Chondrocyte (in vitro differentiated cells): Measurements from ENCODE around the gene MRPS35. TPM values are rescaled to one million over a fixed set of nuclear protein-coding genes. Genes with fewer than 3 reads are reported as not detected.

Experiments
- DNase-seq: peaks from one replicate; pipeline ENCODE4 v3.0.0; 2021; ENCODE audit warnings: mixed read lengths, low spot score
- H3K27ac Mint-ChIP-seq: one replicate; pipeline ENCODE4 v1.8.0; 2021; ENCODE audit warnings: mild to moderate bottlenecking, moderate library complexity, mixed read lengths; ENCODE audit not compliant: unreplicated experiment
- H3K27me3 Mint-ChIP-seq: 2 replicates; pipeline ENCODE4 v1.8.0; 2021; ENCODE audit warnings: low read depth, mixed read lengths
- H3K36me3 Mint-ChIP-seq: 2 replicates; pipeline ENCODE4 v1.8.0; 2021; ENCODE audit warnings: low read depth, mixed read lengths
- H3K4me1 Mint-ChIP-seq: 2 replicates; pipeline ENCODE4 v1.8.0; 2021; ENCODE audit warnings: low read depth, mild to moderate bottlenecking, mixed read lengths
- H3K4me3 Mint-ChIP-seq: one replicate; pipeline ENCODE4 v1.8.0; 2021; ENCODE audit warnings: mild to moderate bottlenecking, moderate library complexity, mixed read lengths; ENCODE audit not compliant: unreplicated experiment
- H3K9me3 Mint-ChIP-seq: 2 replicates; pipeline ENCODE4 v1.8.0; 2021; ENCODE audit warnings: low read depth, mixed read lengths
- total RNA-seq: library from RNA; stranded (reverse); gene quantifications from 3 replicates; pipeline ENCODE4 v1.2.1, GENCODE V29; 2021
- TF ChIP-seq, protein P1 (sequence below): fragments of 200-600 bp; sonication (generic); IDR thresholded peaks from 2 replicates; pipeline ENCODE4 v1.5.0; 2021; ENCODE audit warnings: antibody characterized with exemption, mild to moderate bottlenecking, moderate library complexity

MRPS35 gene
- total RNA-seq, 1 donor from 2014 or later = 33.1 TPM

DNA sequence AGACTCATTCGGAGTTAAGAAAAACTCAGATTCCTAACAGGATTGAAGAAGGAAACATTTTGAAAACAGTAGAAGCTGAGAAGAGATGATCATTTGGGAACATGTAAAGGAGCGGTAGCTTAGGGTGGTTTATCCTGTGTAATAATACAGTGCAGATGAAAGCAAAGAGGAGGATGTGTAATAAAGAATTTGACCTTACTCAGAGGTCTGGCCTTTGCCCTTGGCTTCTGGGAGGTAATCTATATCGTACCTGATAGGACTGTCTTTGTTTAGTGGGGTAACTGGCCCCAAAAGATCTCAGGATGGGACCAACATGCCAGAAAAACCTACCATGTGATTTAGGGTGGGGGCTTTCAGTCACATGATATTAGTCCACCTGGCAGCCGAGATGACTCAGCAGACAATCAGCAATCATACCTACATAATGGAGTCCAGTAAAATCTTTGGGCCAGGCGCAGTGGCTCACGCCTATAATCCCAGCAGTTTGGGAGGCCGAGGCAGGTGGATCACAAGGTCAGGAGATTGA, 46.1 kb downstream of the MRPS35 start:
- peaks cover 16% of the 10 kb centered on the region for H3K36me3 Mint-ChIP-seq
- H3K27ac Mint-ChIP-seq = no peak overlapping the region
- H3K9me3 Mint-ChIP-seq = no peaks in the 10 kb centered on the region
- H3K27me3 Mint-ChIP-seq = no peaks in the 10 kb centered on the region
- no peak overlapping the region for H3K4me3 Mint-ChIP-seq
- no peaks in the 10 kb centered on the region for H3K4me1 Mint-ChIP-seq
- TF ChIP-seq, protein P1, sequence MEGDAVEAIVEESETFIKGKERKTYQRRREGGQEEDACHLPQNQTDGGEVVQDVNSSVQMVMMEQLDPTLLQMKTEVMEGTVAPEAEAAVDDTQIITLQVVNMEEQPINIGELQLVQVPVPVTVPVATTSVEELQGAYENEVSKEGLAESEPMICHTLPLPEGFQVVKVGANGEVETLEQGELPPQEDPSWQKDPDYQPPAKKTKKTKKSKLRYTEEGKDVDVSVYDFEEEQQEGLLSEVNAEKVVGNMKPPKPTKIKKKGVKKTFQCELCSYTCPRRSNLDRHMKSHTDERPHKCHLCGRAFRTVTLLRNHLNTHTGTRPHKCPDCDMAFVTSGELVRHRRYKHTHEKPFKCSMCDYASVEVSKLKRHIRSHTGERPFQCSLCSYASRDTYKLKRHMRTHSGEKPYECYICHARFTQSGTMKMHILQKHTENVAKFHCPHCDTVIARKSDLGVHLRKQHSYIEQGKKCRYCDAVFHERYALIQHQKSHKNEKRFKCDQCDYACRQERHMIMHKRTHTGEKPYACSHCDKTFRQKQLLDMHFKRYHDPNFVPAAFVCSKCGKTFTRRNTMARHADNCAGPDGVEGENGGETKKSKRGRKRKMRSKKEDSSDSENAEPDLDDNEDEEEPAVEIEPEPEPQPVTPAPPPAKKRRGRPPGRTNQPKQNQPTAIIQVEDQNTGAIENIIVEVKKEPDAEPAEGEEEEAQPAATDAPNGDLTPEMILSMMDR = no peak
- DNase-seq = no peak

DNA sequence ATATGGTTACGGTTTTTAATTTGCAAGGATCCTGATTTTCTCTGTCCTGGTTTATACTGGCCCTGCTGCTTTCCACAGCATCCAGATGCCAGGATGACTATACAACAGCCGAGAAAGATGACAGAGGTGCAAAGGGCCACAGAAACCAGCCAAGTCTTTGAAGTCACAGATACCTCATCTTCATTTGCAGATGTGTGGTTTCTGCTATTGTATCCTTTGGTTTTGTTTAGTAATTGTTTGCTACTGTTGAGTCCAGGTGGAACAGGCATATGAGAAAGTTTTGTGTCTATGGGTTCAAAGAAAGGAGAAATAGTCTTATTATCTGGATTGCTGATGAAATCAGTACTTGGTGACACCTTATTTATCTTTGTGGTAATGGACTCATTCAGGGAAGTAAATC, 52.1 kb downstream of the MRPS35 start:
- no peak for DNase-seq
- TF ChIP-seq, protein P1 = no peak
- Mint-ChIP-seq H3K36me3 (no peaks in the 10 kb centered on the region), H3K27me3 (no peaks in the 10 kb centered on the region), H3K4me1 (no peaks in the 10 kb centered on the region), H3K9me3 (no peaks in the 10 kb centered on the region), H3K4me3 (no peak overlapping the region), H3K27ac (no peak overlapping the region)

- Mint-ChIP-seq H3K4me1 (peaks cover 7% of the 10 kb centered on the region), H3K27ac (no peak overlapping the region), H3K27me3 (no peaks in the 10 kb centered on the region), H3K36me3 (no peaks in the 10 kb centered on the region), H3K9me3 (no peaks in the 10 kb centered on the region), H3K4me3 (no peak overlapping the region)
- no peak for DNase-seq
- TF ChIP-seq, protein P1 = no peak
These were observed 56.0 kb downstream of the MRPS35 start for GRCh38 chr12:27766587-27766986.

DNA sequence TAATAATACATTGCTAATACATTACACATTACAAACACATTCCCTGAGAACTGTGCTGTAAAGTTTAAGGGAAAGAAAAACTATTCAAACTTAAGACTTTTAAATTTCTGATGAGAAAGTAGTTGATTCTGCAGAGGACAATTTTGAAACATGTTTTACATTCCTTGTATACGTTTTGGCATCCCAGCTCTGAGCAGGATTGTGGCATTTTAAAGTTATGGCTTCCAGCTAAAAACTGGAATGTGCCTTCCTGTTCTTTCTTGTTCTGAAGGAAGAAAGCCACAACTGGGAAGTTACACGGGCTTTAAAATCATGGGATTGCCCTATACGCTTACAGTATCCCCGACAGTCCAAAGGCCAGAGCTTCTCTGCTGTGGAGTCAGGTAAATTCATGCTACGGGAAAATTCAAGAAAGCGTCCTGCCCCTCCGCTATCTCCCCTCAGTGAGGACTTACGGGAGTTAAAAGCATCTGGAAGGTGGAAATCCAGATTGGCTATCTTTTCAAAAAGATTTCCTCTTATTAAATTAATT, 58.6 kb downstream of the MRPS35 start:
- DNase-seq = no peak
- no peaks in the 10 kb centered on the region for H3K27me3 Mint-ChIP-seq
- H3K4me1 Mint-ChIP-seq = peaks cover 7% of the 10 kb centered on the region
- H3K27ac Mint-ChIP-seq = no peak overlapping the region
- H3K4me3 Mint-ChIP-seq = no peak overlapping the region
- TF ChIP-seq, protein P1 = no peak
- H3K36me3 Mint-ChIP-seq = no peaks in the 10 kb centered on the region
- H3K9me3 Mint-ChIP-seq = no peaks in the 10 kb centered on the region

DNA sequence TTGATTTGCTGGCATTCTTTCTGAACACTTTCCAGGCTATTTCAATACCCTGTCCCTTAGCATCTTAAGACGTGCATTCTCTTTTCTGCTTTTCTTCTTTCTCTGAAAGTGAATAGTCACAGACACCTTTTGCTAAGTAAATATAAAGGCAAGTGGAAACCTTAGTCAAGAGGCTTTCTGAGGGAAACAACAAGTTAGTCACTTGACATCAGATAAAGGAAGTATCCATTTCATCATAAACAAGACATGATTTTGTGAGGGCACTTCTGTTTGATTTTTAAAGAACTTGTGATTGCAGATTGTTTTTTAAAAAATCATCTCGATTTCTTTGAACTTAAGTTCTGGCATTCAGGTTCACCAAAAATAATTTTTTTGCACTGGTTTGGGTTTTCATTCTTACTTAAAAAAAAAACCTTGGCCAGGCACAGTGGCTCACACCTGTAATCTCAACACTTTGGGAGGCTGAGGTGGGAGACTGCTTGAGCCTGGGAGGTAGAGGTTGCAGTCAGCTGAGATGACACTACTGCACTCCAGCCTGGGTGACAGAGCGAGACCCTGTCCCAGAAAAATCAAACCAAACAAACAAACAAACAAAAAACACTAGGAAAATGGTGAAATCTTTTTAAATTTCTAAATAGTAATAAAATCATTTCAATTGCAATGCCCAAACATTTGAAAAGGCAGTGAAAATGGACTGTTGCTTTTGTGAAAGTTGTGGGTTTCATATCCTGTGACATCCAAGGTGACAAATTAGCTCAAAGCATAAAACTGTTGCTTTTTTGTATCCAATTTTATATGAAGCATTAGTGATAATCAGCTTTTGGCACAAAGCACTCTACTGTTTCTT, 61.1 kb downstream of the MRPS35 start:
- H3K4me3 Mint-ChIP-seq = no peak overlapping the region
- H3K27me3 Mint-ChIP-seq = no peaks in the 10 kb centered on the region

More for the DNA sequence above, 61.1 kb downstream of the MRPS35 start:
- TF ChIP-seq, protein P1 = no peak
- no peaks in the 10 kb centered on the region for H3K9me3 Mint-ChIP-seq
- no peaks in the 10 kb centered on the region for H3K36me3 Mint-ChIP-seq
- no peak overlapping the region for H3K27ac Mint-ChIP-seq
- no peak for DNase-seq
- H3K4me1 Mint-ChIP-seq = peaks cover 7% of the 10 kb centered on the region
